DND-41 (cell line): Measurements from ENCODE around the gene SCAPER.
"Not testable (repeated sequence)": the region's sequence is repeated elsewhere in the genome, so short reads cannot be mapped to it uniquely, and the experiment has no call there.

Experiments
- EZH2 ChIP-seq: IDR thresholded peaks from 3 replicates; pipeline ENCODE4 v1.6.1; 2012; ENCODE audit warnings: borderline replicate concordance, low read depth, mild to moderate bottlenecking, moderate library complexity, low read length, inconsistent platforms; ENCODE audit not compliant: severe bottlenecking
- TF ChIP-seq, protein P1 (sequence below): IDR thresholded peaks from 2 replicates; pipeline ENCODE4 v1.5.1; 2012; ENCODE audit warnings: borderline replicate concordance, low read length, moderate library complexity, mild to moderate bottlenecking; ENCODE audit not compliant: poor library complexity, severe bottlenecking; ENCODE audit errors: extremely low read depth

DNA sequence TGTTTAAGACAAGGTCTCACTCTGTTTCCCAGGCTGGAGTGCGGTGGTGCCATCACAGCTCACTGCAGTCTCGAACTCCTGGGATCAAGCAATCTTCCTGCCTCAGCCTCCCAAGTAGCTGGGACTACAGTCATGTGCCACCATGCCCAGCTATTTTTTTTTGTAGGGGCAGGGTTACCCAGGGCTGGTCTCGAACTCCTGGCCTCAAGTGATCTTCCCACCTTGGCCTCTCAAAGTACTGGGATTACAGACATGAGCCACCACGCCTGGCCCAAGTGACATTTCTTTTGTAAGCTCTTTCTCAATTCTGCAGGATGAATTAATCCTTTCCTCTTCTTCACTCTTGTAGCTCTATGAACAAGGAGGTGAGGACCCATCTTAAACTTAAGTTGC is 592.0 kb downstream of the SCAPER start:
- TF ChIP-seq, protein P1, sequence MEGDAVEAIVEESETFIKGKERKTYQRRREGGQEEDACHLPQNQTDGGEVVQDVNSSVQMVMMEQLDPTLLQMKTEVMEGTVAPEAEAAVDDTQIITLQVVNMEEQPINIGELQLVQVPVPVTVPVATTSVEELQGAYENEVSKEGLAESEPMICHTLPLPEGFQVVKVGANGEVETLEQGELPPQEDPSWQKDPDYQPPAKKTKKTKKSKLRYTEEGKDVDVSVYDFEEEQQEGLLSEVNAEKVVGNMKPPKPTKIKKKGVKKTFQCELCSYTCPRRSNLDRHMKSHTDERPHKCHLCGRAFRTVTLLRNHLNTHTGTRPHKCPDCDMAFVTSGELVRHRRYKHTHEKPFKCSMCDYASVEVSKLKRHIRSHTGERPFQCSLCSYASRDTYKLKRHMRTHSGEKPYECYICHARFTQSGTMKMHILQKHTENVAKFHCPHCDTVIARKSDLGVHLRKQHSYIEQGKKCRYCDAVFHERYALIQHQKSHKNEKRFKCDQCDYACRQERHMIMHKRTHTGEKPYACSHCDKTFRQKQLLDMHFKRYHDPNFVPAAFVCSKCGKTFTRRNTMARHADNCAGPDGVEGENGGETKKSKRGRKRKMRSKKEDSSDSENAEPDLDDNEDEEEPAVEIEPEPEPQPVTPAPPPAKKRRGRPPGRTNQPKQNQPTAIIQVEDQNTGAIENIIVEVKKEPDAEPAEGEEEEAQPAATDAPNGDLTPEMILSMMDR: not testable (repeated sequence)
- TF ChIP-seq EZH2: not testable (repeated sequence)
